IMR-90 (cell line): ENCODE measurements around the gene QSER1.

Experiments
- MAFK ChIP-seq: IDR thresholded peaks from 2 replicates; pipeline ENCODE4 v1.6.1; 2012; ENCODE audit warnings: low read depth, low read length, improper control_type of control experiment
- MXI1 ChIP-seq: IDR thresholded peaks from 2 replicates; pipeline ENCODE4 v1.6.1; 2012; ENCODE audit warnings: low read depth, mild to moderate bottlenecking, low read length, moderate library complexity, borderline replicate concordance
- POLR2A ChIP-seq: IDR thresholded peaks from 2 replicates; pipeline ENCODE4 v1.6.1; 2012; ENCODE audit warnings: mild to moderate bottlenecking, low read depth, low read length
- RAD21 ChIP-seq: IDR thresholded peaks from 2 replicates; pipeline ENCODE4 v1.6.1; 2012; ENCODE audit warnings: low read length, improper control_type of control experiment
- RCOR1 ChIP-seq: IDR thresholded peaks from 2 replicates; pipeline ENCODE4 v1.6.1; 2012; ENCODE audit warnings: mild to moderate bottlenecking, low read length, improper control_type of control experiment; ENCODE audit not compliant: insufficient replicate concordance
- RFX5 ChIP-seq: IDR thresholded peaks from 2 replicates; pipeline ENCODE4 v1.8.0; 2012; ENCODE audit warnings: low read depth, mild to moderate bottlenecking, low read length, moderate library complexity
- TF ChIP-seq, protein P1 (sequence below): conservative IDR thresholded peaks from 2 replicates; pipeline ENCODE4 v1.5.1; 2012; ENCODE audit warnings: mild to moderate bottlenecking, low read depth, low read length, improper control_type of control experiment
- TF ChIP-seq, protein P2 (sequence below): fragments of 150-350 bp; IDR thresholded peaks from 2 replicates; pipeline ENCODE4 v1.6.1; 2017; ENCODE audit warnings: mild to moderate bottlenecking, antibody characterized with exemption, low read length, low read depth

- TF ChIP-seq, protein P1, sequence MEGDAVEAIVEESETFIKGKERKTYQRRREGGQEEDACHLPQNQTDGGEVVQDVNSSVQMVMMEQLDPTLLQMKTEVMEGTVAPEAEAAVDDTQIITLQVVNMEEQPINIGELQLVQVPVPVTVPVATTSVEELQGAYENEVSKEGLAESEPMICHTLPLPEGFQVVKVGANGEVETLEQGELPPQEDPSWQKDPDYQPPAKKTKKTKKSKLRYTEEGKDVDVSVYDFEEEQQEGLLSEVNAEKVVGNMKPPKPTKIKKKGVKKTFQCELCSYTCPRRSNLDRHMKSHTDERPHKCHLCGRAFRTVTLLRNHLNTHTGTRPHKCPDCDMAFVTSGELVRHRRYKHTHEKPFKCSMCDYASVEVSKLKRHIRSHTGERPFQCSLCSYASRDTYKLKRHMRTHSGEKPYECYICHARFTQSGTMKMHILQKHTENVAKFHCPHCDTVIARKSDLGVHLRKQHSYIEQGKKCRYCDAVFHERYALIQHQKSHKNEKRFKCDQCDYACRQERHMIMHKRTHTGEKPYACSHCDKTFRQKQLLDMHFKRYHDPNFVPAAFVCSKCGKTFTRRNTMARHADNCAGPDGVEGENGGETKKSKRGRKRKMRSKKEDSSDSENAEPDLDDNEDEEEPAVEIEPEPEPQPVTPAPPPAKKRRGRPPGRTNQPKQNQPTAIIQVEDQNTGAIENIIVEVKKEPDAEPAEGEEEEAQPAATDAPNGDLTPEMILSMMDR: no peak
- TF ChIP-seq POLR2A (no peak), RCOR1 (no peak), MXI1 (no peak), RAD21 (no peak), RFX5 (no peak), MAFK (no peak)
- TF ChIP-seq, protein P2, sequence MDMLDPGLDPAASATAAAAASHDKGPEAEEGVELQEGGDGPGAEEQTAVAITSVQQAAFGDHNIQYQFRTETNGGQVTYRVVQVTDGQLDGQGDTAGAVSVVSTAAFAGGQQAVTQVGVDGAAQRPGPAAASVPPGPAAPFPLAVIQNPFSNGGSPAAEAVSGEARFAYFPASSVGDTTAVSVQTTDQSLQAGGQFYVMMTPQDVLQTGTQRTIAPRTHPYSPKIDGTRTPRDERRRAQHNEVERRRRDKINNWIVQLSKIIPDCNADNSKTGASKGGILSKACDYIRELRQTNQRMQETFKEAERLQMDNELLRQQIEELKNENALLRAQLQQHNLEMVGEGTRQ: no peak
Observed at GRCh38 chr11:33005175-33005574, 112.6 kb downstream of the QSER1 start.
